IPS DF 4.7 (cell line): ENCODE data around the gene FCAR.
"Not testable (repeated sequence)": the region's sequence is repeated elsewhere in the genome, so short reads cannot be mapped to it uniquely, and the experiment has no call there.

Experiments used
- DNase-seq: peaks from one replicate; pipeline ENCODE4 v3.0.0-alpha.2; 2013; ENCODE audit warnings: low spot score; ENCODE audit errors: extremely low read depth

FCAR gene

DNA sequence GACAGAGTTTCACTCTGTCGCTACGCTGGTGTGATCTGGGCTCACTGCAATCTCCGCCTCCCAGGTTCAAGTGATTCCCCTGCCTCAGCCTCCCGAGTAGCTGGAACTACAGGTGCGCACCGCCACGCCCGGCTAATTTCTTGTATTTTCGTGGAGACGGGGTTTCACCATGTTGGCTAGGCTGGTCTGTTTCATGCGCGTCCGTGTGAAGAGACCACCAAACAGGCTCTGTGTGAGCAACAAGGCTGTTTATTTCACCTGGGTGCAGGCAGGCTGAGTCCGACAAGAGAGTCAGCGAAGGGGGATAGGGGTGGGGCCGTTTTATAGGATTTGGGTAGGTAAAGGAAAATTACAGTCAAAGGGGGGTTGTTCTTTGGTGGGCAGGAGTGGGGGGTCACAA is 20.1 kb downstream of the FCAR start:
- DNase-seq, result not testable (repeated sequence)

DNA sequence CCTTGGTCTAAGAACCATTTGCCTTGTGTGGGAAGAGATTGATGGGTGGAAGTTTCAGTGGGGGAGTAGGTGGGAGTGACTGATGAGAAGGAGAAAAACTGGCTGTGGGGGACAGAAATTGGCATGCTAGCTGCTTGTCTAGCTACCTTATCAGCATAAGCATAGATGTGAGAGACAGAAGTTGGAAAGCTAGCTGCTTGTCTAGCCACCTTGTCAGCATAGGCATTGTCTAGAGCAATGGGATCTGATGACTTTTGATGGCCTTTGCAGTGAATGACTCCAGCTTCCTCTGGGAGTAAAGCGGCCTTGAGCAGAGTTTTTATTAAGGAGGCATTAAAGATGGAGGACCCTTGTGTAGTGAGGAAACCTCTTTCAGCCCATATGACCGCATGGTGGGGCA is 22.0 kb downstream of the FCAR start:
- no peak for DNase-seq

DNA sequence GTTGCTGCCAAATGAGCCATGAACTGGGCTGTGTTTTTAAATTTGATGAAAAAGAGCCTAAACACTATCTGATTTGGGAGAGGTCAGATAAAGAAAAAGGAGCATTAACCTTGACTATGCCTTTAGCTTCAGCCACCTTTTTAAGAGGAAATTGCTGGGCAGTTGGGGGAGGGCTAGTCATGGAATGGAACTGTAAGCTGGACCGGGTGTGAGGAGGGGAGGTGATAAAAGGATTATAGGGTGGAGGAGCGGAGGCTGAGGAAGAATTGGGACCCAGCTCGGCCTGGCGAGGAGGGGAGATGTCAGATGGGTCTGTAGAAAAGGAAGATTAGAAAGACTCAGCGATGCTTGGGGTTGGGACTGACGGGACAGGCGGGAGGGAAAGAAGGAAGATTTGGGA is 24.6 kb downstream of the FCAR start:
- DNase-seq, result not testable (repeated sequence)

DNA sequence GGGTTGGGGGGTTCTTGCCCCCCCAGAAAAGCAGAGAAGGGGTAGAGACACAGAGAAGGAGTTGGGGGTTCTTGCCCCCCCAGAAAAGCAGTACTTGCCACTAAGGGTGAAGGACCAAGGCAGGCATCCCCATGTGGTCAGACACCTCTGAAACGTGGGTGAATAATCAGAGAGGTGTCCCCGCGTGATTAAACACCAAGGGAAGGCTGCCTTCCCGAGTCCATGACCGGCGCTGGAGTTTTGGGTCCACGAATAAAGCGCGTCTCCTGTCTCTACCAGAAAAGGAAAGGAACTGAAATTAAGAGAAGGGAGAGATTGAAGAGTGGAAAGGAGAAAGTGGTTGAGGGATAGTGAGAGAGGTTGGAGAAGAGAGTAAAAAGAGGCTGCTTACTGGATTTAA is 25.6 kb downstream of the FCAR start:
- not testable (repeated sequence) for DNase-seq

DNA sequence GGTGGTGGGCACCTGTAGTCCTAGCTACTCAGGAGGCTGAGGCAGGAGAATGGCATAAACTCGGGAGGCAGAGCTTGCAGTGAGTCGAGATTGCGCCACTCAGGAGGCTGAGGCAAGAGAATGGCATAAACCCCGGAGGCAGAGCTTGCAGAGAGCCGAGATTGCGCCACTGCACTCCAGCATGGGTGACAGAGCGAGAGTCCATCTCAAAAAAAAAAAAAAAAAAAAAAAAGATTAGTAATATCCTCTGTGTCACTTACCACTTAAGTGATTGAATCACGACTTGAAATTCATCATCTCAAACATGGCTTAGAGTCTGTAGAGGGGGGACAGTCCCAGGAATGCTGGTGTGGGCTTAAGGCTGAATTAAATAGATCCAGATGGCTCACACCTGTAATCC is 27.1 kb downstream of the FCAR start:
- DNase-seq, result not testable (repeated sequence)

DNA sequence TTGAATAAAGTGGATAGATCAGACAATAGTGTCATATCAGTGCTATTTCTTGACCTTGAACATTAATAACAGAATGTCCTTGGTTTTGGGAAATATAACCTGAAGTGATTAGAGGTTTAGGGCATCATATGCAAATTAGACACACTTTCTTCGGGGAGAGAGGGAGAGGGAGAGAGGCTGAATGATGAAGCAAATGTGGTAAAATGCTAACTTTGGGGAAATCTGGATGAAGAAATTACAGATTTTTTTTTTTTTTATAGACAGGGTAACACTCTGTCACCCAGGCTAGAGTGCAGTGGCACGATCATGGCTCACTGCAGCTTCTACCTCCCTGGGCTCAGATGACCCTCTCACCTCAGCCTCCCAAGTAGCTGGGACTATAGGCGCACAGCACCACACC is 28.0 kb downstream of the FCAR start:
- DNase-seq, result no peak

DNA sequence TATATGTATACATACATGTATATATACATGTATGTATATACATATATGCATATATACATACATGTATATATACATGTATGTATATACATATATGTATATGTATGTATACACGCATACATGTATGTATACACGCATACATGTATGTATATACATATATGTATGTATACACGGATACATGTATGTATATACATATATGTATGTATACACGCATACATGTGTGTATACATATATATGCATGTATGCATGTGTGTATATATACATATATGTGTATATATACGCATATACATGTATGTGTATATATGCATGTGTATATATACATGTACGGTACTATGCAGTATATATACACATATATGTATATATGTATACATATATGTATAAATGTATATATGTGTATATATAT is 29.3 kb downstream of the FCAR start:
- no peak for DNase-seq

DNA sequence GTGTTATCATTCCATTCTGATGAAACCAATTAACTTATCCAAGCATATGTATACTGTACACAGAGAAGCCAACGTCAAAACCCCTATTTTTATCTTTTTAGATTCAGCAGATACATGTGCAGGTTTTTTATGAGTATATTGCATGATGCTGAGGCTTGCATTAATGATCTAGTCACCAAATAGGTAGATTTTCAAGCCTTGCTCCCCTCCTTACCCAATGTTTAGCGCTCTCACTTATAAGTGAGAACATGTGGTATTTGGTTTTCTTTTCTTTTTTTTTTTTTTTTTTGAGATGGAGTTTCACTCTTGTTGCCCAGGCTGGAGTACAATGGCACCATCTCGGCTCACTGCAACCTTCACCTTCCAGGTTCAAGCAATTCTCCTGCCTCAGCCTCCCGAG is 30.2 kb downstream of the FCAR start:
- DNase-seq, result not testable (repeated sequence)

DNA sequence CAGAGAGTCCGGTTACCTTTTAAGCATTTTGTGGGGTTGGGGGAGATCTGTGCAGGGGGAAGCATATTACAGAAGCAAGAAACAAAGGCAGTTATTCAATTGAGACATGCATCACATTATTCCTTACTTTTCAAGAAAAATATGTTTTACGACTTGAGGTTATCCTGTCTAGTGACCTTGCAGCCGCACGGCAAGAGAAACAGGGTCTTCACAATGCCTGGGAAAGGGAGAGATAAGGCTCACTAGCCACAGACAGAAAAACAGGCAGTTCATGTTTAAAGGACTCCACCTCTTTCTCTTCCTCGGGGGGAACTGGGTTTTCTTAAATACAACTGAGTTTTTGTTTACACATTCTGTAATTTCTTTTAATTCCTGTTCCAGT is 31.4 kb downstream of the FCAR start:
- DNase-seq, result no peak

DNA sequence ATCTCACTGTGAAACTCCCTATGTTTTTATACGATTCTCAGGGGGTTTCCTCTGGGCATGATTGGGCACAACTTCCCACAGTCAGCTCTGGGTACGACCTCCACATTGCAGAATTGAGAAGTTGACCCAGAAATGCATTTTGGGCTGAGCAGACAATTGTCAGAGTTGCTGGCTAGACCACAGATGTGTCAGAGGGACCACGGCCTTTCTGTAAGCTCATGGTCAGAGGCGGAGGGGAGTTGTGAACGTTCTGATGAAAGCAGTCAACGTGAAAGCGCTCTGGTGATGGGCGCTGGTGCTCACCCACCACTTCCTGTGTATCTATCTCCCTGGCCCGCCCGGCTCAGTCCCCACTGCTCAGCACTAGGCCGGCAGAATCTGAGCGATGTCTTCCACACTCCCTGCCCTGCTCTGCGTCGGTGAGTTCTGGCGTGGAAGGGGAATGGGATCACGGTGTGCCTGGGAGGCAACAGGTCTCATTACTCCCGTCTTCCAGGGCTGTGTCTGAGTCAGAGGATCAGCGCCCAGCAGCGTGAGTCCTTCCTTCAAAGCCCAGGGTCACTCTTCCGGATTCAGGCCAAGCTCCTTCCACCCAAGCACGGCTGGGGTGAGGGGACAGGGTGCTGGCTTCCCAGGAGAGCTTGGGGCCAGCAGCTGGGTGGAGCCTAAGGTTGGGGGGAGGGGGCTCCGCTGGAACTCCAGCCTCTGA is 31.9 kb downstream of the FCAR start, which contains the start of gene NCR1:
Gene NCR1 (plus strand): TSS at position 346 of the 709 bp plus-strand sequence. CDS start 40 bp downstream, at position 386.
- DNase-seq, result no peak

DNA sequence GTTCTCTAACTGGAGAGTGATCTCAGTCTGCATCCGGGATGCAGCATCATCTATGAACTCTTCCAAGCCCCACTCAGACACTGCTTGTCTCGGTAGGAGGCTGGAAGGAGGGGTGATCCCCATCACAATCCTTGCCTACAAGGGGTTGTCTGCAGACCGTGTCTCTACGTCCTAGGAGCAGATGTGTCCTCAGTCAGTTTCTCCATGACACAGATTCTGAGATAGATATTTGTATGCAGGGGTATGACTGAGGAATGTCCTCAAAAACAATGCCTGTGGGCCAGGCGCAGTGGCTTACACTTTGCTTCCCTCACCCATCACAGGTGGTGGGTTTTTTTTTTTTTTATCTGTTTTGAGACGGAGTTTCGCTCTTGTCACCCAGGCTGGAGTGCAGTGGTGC is 32.8 kb downstream of the FCAR start:
- DNase-seq, result no peak

DNA sequence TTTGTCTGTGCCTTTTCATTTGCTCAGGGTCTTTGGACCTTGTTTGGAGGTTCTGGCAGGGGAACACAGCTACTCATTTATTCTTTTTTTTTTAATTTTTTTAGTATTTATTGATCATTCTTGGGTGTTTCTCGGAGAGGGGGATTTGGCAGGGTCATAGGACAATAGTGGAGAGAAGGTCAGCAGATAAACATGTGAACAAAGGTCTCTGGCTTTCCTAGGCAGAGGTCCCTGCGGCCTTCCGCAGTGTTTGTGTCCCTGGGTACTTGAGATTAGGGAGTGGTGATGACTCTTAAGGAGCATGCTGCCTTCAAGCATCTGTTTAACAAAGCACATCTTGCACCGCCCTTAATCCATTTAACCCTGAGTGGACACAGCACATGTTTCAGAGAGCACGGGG is 33.9 kb downstream of the FCAR start:
- DNase-seq, result not testable (repeated sequence)

DNA sequence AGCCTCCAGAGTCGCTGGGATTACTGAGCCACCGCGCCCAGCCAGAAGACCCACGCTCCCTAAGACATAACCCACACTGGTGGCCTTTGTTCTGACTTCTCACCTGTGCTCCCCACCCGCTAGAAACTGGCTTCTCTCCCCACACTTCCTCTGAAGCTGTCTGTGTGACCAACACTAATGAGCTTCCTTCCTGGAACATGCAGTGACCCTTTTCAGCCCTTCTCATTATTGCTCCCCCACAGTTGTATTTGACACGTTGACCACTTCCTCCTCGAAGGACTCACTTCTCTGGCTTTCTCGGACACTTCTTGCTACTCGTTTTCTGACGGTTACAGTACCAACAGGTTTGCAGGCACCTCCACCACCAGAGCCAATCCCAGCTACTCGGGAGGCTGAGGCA is 42.8 kb downstream of the FCAR start:
- DNase-seq, result no peak

DNA sequence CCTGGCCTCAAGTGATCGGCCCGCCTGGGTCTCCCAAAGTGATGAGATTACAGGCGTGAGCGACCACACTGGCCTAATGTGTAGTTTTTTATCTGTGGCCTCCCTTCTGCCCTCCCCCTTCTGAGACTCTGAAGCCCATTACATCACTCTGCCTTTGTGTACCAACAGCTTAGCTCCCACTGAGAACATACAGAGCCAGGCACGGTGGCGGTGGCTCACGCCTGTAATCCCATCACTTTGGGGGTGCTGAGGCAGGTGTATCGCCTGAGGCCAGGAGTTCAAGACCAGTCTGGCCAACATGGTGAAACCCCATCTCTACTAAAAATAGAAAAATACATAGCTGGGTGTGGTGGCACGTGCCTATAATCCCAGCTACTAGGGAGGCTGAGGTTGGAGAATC is 44.5 kb downstream of the FCAR start:
- no peak for DNase-seq

DNA sequence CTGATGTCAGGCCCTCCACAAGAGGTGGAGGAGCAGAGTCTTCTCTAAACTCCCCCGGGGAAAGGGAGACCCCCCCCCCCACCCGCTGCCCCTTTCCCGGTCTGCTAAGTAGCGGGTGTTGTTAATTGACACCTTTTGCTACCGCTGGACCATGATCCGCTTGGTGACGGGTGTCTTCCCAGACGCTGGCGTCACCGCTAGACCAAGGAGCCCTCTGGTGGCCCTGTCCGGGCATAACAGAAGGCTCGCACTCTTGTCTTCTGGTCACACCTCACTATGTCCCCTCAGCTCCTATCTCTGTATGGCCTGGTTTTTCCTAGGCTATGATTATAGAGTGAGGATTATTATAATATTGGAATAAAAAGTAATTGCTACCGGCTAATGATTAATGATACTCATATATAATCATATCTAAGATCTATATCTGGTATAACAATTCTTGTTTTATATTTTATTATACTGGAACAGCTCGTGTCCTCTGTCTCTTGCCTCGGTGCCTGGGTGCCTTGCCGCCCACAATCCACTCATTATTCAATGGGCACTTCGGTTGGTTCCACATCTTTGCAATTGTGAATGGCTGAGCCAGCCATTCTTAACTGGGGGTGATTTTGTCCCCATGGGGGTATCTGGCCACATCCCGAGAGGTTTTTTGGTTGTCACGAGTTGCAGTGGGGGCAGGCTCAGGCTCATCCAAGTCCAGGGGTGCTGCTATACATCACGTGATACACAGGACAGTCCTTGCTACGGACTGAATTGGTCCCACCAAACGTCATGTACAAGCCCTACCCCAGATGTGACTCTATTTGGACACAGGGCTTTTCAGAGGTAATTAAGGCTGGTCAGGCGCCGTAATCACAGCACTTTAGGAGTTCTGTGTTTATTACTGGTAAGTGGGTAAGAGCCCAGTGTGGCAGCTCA is 45.9 kb downstream of the FCAR start:
- not testable (repeated sequence) for DNase-seq

DNA sequence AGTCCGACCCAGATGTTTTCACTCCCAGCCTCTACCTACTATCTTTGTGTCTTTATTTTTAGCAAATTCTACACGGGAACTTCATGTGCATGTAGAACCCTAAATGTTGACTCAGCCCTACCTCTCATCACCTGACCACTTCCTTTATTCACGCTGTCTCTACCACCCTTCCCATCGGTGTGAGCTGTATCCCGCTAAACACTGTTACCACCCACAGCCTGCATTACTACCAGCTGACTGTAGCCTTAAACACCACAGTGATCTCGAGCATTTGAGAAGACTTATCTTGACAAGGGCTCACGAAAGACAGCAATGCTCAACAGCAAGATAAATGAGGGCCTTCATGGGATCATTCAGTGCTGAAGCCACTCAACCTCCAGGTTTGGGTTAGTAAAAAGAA is 47.0 kb downstream of the FCAR start:
- no peak for DNase-seq

DNA sequence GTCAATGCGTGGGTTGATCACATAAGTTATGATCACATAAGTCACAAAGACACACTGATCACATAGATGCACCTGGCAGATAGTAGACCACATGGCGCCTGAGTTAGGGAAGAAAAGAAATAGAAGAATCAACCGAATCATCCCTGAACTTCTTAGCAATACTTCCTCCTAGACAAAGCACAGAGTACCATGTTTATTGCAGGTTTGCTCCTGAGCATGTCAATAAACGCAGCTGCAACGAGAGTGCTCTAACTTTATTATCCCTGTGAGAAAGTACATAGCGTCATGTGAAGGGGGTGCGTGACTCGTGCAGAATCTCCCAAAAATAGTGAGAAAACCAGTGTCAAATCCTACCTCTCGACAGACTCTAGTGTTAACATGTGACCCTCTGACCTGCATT is 49.2 kb downstream of the FCAR start:
- no peak for DNase-seq

DNA sequence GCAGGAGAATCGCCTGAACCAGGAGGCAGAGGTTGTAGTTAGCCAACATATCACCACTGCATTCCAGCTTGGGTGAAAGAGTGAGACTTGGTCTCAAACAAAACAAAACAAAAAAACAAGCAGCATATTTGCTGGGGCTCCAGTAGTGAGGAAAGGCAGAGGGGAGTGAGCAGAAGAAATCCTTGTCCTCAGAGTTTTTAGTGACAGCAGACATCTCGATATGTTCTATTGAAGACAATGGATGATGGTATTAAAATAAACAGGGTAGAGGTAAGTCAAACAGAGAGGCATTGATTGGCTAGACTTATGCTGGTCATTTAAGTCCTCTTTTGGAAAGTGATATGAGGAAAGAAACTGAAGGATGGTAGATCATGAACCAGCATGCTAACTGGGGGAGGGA is 54.3 kb downstream of the FCAR start:
- no peak for DNase-seq

DNA sequence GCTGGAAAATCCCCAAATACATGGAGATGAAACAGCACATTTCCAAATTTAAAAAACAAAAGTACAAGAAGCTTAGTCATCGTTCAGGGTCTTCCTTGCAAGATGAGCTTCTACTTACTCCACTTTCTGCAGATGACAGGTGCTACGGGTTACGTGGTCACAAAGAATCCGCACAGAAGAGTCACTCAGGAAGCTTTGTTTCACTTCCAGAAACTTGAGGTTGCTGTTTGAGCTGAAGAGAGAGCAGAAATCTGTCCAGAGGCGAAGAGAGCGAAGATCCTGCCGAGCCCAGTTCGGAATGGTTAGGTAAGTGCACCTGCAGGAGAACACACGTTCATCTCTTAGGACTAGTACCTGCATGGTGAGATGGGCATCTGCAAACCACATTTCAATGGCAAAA is 63.9 kb downstream of the FCAR start:
- DNase-seq, result no peak

DNA sequence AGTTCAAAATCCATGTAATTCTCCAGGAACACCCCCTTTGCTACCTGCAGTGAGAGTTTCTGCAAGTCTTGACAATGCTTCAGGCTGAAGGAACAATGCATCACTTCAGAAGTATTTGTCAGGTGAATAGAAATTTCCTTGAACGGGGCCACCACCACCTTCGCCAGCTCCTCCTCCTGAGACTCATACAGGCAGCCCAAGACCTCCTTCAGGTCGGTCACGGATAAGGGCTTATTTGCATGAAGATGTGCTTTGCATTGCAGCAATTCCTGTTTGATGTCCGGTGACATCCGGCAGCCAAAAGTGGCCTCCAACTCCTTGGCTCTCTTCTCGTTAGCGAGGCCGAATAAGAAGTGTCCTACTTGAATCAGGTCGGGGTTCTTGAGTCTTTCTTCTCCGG is 64.9 kb downstream of the FCAR start:
- no peak for DNase-seq

DNA sequence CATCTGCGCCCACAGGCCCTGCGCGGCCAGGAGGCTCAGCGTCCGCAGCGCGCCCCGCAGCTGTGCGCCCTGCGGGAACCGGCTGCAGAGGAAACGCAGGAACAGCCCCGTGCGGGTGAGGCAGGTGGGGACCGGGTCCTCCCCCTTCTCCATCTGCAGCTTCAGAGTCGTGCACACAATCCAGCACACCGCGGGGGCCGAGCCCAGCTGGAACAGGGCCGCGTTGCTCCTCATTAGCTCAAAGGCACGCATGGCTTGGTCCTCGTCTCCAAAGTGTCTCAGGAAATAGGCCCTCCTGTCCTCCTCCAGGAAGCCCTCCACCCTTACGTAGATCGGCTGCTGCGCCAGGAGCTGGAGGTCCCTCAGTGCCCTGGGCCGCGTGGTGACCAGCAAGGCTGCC is 65.5 kb downstream of the FCAR start:
- not testable (repeated sequence) for DNase-seq
